NCI-H2227 (cell line): Measurements from ENCODE around the gene MYH7.
A peak's percentile ranks its signal among the peaks of the same experiment; 100 is the strongest.

Experiments
- DNase-seq: peaks from one replicate; lab custom pipeline; 2025; ENCODE audit not compliant: unreplicated experiment; lab: John Stamatoyannopoulos, UW

Gene MYH7

DNA sequence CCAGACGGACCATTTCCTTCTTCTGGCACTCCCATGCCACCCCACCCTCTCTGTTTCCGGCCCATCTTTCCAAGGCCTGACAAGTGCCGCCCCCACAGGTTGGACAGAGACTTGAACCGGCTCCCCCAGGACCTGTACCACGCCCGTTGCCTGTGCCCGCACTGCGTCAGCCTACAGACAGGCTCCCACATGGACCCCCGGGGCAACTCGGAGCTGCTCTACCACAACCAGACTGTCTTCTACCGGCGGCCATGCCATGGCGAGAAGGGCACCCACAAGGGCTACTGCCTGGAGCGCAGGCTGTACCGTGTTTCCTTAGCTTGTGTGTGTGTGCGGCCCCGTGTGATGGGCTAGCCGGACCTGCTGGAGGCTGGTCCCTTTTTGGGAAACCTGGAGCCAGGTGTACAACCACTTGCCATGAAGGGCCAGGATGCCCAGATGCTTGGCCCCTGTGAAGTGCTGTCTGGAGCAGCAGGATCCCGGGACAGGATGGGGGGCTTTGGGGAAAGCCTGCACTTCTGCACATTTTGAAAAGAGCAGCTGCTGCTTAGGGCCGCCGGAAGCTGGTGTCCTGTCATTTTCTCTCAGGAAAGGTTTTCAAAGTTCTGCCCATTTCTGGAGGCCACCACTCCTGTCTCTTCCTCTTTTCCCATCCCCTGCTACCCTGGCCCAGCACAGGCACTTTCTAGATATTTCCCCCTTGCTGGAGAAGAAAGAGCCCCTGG, 59.8 kb downstream of the MYH7 start:
- DNase-seq, result no peak

DNA sequence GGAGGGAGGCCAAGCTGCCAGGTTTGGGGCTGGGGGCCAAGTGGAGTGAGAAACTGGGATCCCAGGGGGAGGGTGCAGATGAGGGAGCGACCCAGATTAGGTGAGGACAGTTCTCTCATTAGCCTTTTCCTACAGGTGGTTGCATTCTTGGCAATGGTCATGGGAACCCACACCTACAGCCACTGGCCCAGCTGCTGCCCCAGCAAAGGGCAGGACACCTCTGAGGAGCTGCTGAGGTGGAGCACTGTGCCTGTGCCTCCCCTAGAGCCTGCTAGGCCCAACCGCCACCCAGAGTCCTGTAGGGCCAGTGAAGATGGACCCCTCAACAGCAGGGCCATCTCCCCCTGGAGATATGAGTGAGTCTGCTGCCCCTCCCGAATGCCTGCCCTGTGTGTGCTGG, 62.4 kb downstream of the MYH7 start:
- DNase-seq, result no peak

DNA sequence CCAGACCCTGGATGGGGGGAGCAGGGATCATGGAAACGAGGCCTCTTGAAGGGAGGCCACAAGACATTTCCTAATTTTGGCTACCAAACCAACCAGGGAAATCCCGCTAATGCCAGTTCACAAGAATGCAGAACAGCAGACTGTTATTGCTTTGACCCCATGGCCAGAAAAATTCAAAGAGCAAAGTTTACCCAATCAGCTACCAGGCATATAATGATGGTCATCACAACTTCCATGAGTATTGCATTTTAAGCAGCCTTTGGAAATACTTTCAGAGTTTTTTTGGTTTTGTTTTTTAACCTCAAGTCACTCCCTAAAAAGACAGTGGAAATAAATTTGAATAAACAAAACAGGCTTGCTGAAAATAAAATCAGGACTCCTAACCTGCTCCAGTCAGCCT, 63.0 kb downstream of the MYH7 start, which contains the start of gene IL25:
Gene IL25, plus strand, starts transcription at position 301 of the 400 bp plus-strand sequence.
- no peak for DNase-seq

DNA sequence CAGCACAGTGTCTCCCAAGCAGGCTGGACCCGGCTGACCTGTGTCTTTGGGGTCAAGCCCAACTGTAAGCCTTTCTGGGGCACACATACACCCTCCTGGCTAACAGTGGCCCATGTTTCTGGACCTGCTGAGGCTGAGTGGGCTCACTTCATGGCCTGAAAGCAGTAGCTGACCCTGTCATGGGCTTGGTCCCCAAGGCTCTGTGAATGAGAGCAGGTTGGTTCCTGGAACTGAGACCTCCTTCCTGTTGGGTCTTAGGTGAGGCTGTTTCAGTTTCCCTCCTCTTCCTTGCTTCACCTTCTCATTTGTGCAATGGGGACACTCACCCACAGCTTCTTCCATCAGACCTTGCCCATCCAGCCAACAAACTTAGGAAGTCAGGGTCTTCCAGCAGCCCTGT, 63.6 kb downstream of the MYH7 start:
- no peak for DNase-seq

DNA sequence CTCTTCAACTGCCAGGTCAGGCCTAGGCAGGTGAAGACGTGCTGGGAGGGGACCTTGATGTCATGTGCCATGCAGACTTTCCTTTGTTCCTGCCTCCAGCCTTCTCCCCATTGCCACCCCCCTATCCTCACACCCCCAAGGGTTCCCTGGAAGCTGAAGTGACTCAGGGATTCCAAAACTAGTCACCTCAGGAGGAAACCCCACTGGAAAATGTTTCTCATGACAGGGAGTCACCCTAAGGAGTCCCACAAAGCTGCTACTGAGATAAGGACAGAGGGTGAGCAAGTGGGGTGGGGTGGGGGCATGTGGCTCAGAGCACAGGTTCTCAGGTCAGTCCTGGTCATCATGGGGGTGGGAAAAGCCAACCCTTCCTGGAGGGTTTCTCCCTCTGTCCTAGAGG, 65.2 kb downstream of the MYH7 start:
- no peak for DNase-seq

DNA sequence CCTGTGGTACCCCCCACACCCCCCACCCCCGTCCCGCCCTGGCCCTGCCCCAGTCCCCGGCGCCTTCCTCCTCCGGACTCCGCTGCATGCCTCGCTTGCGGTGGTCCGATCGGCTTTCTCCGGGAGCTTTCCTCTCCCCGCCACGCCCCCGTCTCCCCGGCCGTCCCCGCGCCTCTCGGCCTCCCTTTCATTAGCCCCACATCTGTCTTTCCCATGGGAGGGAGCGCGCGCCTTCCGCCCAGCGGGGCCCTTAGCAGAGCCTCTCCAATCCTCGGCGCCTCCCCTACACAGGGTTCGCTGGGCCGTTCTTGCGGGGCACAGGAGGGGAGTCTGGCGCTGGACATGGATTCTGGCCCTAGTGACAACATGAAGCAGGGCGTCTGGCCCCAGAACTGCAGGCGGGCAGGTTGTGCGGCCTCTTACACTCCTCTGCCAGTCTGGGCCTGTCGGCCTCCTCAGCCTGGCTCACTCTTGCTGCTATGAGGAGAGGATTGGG, 69.0 kb downstream of the MYH7 start:
- DNase-seq, result peak; percentile 86

DNA sequence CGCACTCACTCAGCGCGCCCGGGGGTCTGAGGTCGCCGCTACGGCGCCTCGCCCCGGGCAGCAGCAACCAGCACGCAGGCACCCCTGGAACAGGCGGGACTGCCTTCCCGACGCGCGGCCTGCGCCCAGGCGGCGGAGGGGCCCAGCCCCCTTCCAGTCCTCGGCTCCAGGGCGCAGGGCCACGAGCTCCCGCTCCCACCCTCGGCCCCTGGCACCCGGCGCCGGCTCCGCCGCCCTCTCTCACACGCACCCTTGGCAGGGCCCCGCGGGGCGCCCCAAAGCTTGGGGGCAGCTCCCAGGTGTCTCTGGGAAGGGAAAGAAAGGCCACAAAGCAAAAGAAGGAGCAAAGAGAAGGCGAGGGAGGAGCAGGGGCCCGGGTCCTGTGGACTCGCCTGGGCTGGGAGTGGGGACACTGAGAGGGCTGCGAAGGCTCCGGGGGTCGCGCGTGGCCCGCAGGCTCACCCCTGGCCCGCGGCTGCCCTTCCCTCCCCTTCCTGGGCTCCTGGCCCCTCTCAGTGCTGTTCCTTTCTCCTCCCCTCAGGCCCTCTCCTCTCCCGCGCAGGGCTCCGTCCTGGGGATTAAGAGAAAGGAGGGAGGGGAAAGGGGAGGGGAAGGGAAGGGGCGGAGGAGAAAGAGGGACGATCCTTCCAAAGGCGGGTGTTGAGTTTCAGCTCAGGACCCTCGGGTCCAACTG, 69.6 kb downstream of the MYH7 start:
- peak; percentile 86 for DNase-seq

DNA sequence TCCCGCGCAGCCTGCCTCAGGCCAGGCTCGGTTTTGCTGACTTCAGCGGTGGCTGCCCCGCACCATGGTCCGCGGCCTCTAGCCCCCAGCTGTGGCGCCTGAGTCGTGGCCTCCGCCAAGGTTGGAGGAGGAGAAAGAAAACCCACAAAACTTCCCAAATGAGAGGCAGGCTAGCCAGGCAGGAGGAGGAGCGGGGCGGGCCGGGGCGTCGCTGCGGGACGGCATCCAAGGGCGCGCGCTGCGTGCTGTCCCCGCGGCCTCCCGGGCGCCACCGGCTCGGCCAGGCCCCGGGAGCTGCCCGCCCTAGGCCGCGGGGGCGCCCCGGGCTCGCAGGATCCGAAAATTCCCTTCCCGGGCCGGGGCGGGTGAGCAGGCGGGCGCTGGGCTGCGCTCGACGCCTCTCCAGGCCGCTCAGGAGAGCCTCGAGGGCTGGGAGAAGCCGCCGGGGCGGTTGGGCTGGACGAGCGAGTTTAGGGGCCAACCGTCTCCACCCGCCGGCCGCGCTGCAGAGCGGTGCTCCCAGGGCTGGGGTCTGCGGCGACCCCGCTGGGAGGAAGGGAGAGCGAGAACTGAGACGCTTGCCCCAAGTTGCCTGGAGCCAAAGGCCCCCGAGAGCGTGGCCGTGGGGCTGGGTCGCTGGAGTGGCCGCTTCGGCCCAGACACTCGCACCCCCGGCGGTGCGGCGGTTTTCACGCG, 70.3 kb downstream of the MYH7 start, which contains the start of gene EFS:
Gene EFS, minus strand, starts transcription at position 137 of the 696 bp plus-strand sequence. CDS start 147 bp downstream, outside the sequence.
- no peak for DNase-seq

DNA sequence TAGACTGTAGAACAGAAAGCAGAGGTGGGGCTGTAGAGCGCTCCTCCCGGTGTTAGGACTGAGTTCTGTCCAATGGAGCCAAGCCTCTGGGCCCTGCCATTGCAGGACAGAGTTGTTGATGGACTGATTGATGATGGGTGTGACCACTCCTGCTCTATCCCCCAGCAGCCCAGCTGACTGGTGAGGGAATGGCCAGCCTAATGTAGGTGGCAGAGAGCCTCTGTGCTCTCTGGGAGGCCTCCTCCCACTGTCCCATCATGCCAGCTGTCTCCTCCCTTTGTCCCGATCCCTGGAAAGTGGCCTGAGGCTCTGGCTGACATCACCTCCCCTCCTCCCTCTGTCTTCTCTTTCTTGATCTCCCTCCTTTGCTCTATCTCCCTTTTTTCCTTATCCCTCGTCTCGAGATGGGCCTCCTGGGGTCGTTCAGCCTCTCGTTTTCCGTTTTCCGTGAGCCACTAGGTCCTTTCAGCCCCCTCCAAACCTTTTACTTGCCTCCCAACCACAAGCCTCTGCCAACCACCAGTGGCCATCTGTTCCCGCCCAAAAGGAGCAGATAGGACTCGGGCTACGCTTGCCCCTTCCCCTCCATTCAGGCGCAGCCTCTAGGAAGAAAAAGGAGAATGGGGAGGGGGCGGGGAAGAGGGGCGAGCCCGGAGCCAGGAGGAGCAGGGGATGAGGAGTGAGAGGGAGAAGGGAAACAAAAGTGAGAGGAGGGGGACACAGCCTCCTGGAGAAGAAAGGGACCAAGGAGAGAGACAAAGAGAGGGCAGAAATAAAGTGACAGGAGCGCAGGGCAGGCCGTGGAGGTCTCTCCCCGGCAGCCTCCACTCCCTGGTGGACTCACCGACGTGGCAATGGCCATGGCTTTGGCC, 71.1 kb downstream of the MYH7 start:
- no peak for DNase-seq
